IMR-90 (cell line): ENCODE measurements around the gene ZNF432. TPM values are rescaled to one million over a fixed set of nuclear protein-coding genes. Genes with fewer than 3 reads are reported as not detected.

ENCODE experiments used
- ATAC-seq: fragments of 200-7000 bp; cut with Tn5 transposase; 2 replicates; pipeline ENCODE4 v1.9.1; 2020; ENCODE audit warnings: low read depth, mild to moderate bottlenecking, moderate library complexity
- BruUV-seq: library from RNA; stranded (reverse); fragments of 400-500 nt; replicated peaks from 2 replicates; lab custom pipeline; 2021; lab: Mats Ljungman, UMichigan
- CTCF ChIA-PET: fragments of 300-600 bp; formaldehyde crosslinking; extraction: SDS; loops from one replicate; lab custom pipeline; 2021; ENCODE audit warnings: antibody characterized with exemption; lab: Yijun Ruan, JAX
- POLR2A ChIA-PET: fragments of 300-600 bp; sonication (Branson Sonifier 250); formaldehyde crosslinking; loops from one replicate; lab custom pipeline; 2022; ENCODE audit warnings: antibody characterized with exemption; ENCODE audit not compliant: unreplicated experiment; lab: Charles Lee
- DNase-seq: peaks from one replicate; pipeline ENCODE4 v3.0.0; 2013
- H2AFZ ChIP-seq: replicated peaks from 2 replicates; pipeline ENCODE3; 2013; ENCODE audit warnings: low read length, mild to moderate bottlenecking; ENCODE audit not compliant: poor library complexity
- H2AK5ac ChIP-seq: 2 replicates; pipeline ENCODE4 v1.6.1; 2013; ENCODE audit warnings: low read depth, low read length, inconsistent platforms
- H2AK9ac ChIP-seq: replicated peaks from 2 replicates; pipeline ENCODE3; 2013; ENCODE audit warnings: mild to moderate bottlenecking, low read depth, low read length, moderate library complexity; ENCODE audit not compliant: poor library complexity
- H2BK120ac ChIP-seq: 2 replicates; pipeline ENCODE4 v1.6.1; 2013; ENCODE audit warnings: low read depth, low read length, inconsistent platforms
- H2BK15ac ChIP-seq: 3 replicates; pipeline ENCODE4 v1.6.1; 2013; ENCODE audit warnings: low read depth, low read length, inconsistent platforms
- H2BK20ac ChIP-seq: 2 replicates; pipeline ENCODE4 v1.6.1; 2013; ENCODE audit warnings: low read depth, mild to moderate bottlenecking, inconsistent platforms, low read length, moderate library complexity
- H2BK5ac ChIP-seq: 2 replicates; pipeline ENCODE4 v1.6.1; 2013; ENCODE audit warnings: mild to moderate bottlenecking, low read depth, low read length, inconsistent platforms; ENCODE audit not compliant: poor library complexity, severe bottlenecking
- H3K14ac ChIP-seq: replicated peaks from 2 replicates; pipeline ENCODE4 v1.6.1; 2013; ENCODE audit warnings: low read depth, low read length, inconsistent platforms
- H3K18ac ChIP-seq: 2 replicates; pipeline ENCODE4 v1.6.1; 2013; ENCODE audit warnings: low read depth, low read length, control low read depth
- H3K23ac ChIP-seq: 2 replicates; pipeline ENCODE4 v1.6.1; 2013; ENCODE audit warnings: low read depth, low read length, inconsistent platforms
- H3K27ac ChIP-seq: 2 replicates; pipeline ENCODE4 v1.5.1; 2013; ENCODE audit warnings: mild to moderate bottlenecking, control low read depth, low read length; ENCODE audit not compliant: insufficient read depth
- H3K27me3 ChIP-seq: 2 replicates; pipeline ENCODE4 v1.6.1; 2013; ENCODE audit warnings: low read length; ENCODE audit not compliant: control insufficient read depth, insufficient read depth
- H3K36me3 ChIP-seq: 2 replicates; pipeline ENCODE4 v1.6.1; 2013; ENCODE audit warnings: low read length, mixed read lengths; ENCODE audit not compliant: control insufficient read depth, insufficient read depth
- H3K4ac ChIP-seq: 2 replicates; pipeline ENCODE4 v1.6.1; 2013; ENCODE audit warnings: low read depth, low read length, inconsistent platforms
- H3K4me1 ChIP-seq: 2 replicates; pipeline ENCODE4 v1.6.1; 2013; ENCODE audit warnings: low read length, mixed read lengths; ENCODE audit not compliant: control insufficient read depth, insufficient read depth
- H3K4me2 ChIP-seq: 2 replicates; pipeline ENCODE4 v1.6.1; 2013; ENCODE audit warnings: low read depth, mild to moderate bottlenecking, control low read depth, low read length, moderate library complexity
- H3K4me3 ChIP-seq: 2 replicates; pipeline ENCODE4 v1.5.1; 2013; ENCODE audit warnings: low read depth, mild to moderate bottlenecking, control low read depth, low read length, moderate library complexity; ENCODE audit not compliant: insufficient read depth
- H3K56ac ChIP-seq: 2 replicates; pipeline ENCODE4 v1.6.1; 2013; ENCODE audit warnings: low read length, inconsistent platforms; ENCODE audit not compliant: insufficient read depth; ENCODE audit errors: extremely low read depth
- H3K79me1 ChIP-seq, 2 experiments: 2 replicates each; pipeline ENCODE4 v1.6.1; 2013; ENCODE audit warnings: low read length in 2 of 2, inconsistent platforms in 1 of 2, low read depth in 1 of 2
- H3K9ac ChIP-seq: 2 replicates; pipeline ENCODE4 v1.6.1; 2013; ENCODE audit warnings: low read depth, low read length, control low read depth
- H3K9me1 ChIP-seq: 2 replicates; pipeline ENCODE4 v1.6.1; 2013; ENCODE audit warnings: low read length, inconsistent platforms; ENCODE audit not compliant: insufficient read depth
- H3K9me3 ChIP-seq: 2 replicates; pipeline ENCODE4 v1.6.1; 2013; ENCODE audit warnings: low read length; ENCODE audit not compliant: control insufficient read depth, insufficient read depth
- H4K20me1 ChIP-seq: 2 replicates; pipeline ENCODE4 v1.6.1; 2013; ENCODE audit warnings: low read length, inconsistent platforms; ENCODE audit not compliant: insufficient read depth
- H4K5ac ChIP-seq: 2 replicates; pipeline ENCODE4 v1.6.1; 2013; ENCODE audit warnings: mild to moderate bottlenecking, low read depth, low read length, control low read depth
- H4K8ac ChIP-seq, 2 experiments: 2 replicates each; pipeline ENCODE4 v1.6.1; 2013; ENCODE audit warnings: low read depth in 2 of 2, low read length in 2 of 2, control low read depth in 1 of 2, inconsistent platforms in 1 of 2
- H4K91ac ChIP-seq: 2 replicates; pipeline ENCODE4 v1.6.1; 2013; ENCODE audit warnings: low read depth, low read length, inconsistent platforms; ENCODE audit not compliant: insufficient read depth
- RAD21 ChIP-seq: IDR thresholded peaks from 2 replicates; pipeline ENCODE4 v1.6.1; 2012; ENCODE audit warnings: low read length, improper control_type of control experiment
- RCOR1 ChIP-seq: IDR thresholded peaks from 2 replicates; pipeline ENCODE4 v1.6.1; 2012; ENCODE audit warnings: mild to moderate bottlenecking, low read length, improper control_type of control experiment; ENCODE audit not compliant: insufficient replicate concordance
- USF2 ChIP-seq: fragments of 150-350 bp; IDR thresholded peaks from 2 replicates; pipeline ENCODE4 v1.6.1; 2017; ENCODE audit warnings: mild to moderate bottlenecking, antibody characterized with exemption, low read length, low read depth
- WGBS, 2 experiments: methylation state at CpG; one replicate each; pipeline versions ENCODE4 v1.1.5 to v1.1.7; 2013; ENCODE audit warnings: missing lambda C conversion rate in 2 of 2; ENCODE audit not compliant: insufficient read length in 1 of 2; ENCODE audit errors: extremely low coverage in 2 of 2; 5-methylcytosine and 5-hydroxymethylcytosine counted together
- dilution Hi-C: fragments of 300-500 bp; cut with HindIII; formaldehyde crosslinking; loops from one replicate; pipeline ENCODE4 v1.14.3; 2018; ENCODE audit warnings: low sequenced_read_pairs; ENCODE audit not compliant: unreplicated experiment
- in situ Hi-C: fragments of 300-500 bp; cut with MboI; formaldehyde crosslinking; loops from 3 replicates; pipeline ENCODE4 v1.14.3; 2019; ENCODE audit warnings: low sequenced_read_pairs, inconsistent platforms, mixed read lengths
- intact Hi-C: fragments of 100-400 bp; cut with micrococcal nuclease; formaldehyde crosslinking; loops from 2 replicates; pipeline ENCODE4 v1.10.0; 2022
- polyA plus RNA-seq, 3 experiments: library from polyadenylated mRNA; depleted of rRNA; stranded (reverse); fragments of >200 nt; gene quantifications; 2 replicates each; pipeline ENCODE4 v1.2.3, GENCODE V29; 2012; ENCODE audit warnings: low replicate concordance in 1 of 3
- total RNA-seq: library from RNA; depleted of rRNA; stranded (reverse); fragments of >200 nt; gene quantifications from 2 replicates; pipeline ENCODE4 v1.2.3, GENCODE V29; 2012

The ZNF432 gene
- total and polyA plus RNA-seq, 2 of the 4 experiments (the other 2 are of a cell fraction), result 4.5 to 12.4 TPM

- ChIA-PET CTCF (no interaction called here), POLR2A (no interaction called here)
- H3K4me2 ChIP-seq, result peak within 1 kb of the TSS; percentile 87
- peak within 1 kb of the TSS; percentile 98 to 99 for H4K8ac ChIP-seq
- DNase-seq (peak; percentile 80), ATAC-seq (peak; percentile 99)
- no peaks in the 10 kb centered on the region for H3K4me1 ChIP-seq
- peak within 1 kb of the TSS; percentile 89 for H3K23ac ChIP-seq
- peak within 1 kb of the TSS; percentile 92 for H2BK120ac ChIP-seq
- H2BK20ac ChIP-seq, result peak within 1 kb of the TSS; percentile 65
- dilution Hi-C loops, result no loop called here
- no peaks in the 10 kb centered on the region for H4K20me1 ChIP-seq
- H3K27me3 ChIP-seq, result no peaks in the 10 kb centered on the region
- H3K4ac ChIP-seq, result peak within 1 kb of the TSS; percentile 93
- TF ChIP-seq RCOR1 (no peak), USF2 (0 out of 2 replicates have a peak, but pooled peaks have one; percentile 4), RAD21 (peak; percentile 9; the same call in 1 of the 2 replicates)
- H4K5ac ChIP-seq, result peak within 1 kb of the TSS; percentile 98
- peak within 1 kb of the TSS; percentile 94 for H3K9ac ChIP-seq
- H3K56ac ChIP-seq, result peak within 1 kb of the TSS; percentile 78
- peak within 1 kb of the TSS; percentile 100 for H2AFZ ChIP-seq
- peaks cover 1% of the 10 kb centered on the region; the same call in 1 of the 2 replicates for H3K9me3 ChIP-seq
- H3K9me1 ChIP-seq, result no peaks in the 10 kb centered on the region
- intact Hi-C loops, result no loop called here
- peaks cover 7% of the 10 kb centered on the region for H3K36me3 ChIP-seq
- BruUV-seq, result no TSS peak
- in situ Hi-C loops, result no loop called here
- peak within 1 kb of the TSS; percentile 90 for H3K27ac ChIP-seq
- peak within 1 kb of the TSS; percentile 97 for H3K14ac ChIP-seq
- WGBS, 2 experiments, result 0% methylated on average over 16 of the region's 44 CpGs; no CpG with 5 or more reads in 1 of the 2 experiments
- peak within 1 kb of the TSS; percentile 94; the same call in 1 of the 3 replicates for H2BK15ac ChIP-seq
- H2BK5ac ChIP-seq, result peak within 1 kb of the TSS; percentile 88
- H2AK5ac ChIP-seq, result peak within 1 kb of the TSS; percentile 3; the same call in 1 of the 2 replicates
- peak within 1 kb of the TSS; percentile 94 for H4K91ac ChIP-seq
- H3K18ac ChIP-seq, result peak within 1 kb of the TSS; percentile 89
- H3K4me3 ChIP-seq, result peak within 1 kb of the TSS; percentile 98
- H3K79me1 ChIP-seq, result peaks cover 11 to 14% of the 10 kb centered on the region in 2 experiments
- H2AK9ac ChIP-seq, result peak within 1 kb of the TSS; percentile 76
Observed at GRCh38 chr19:52007806-52008557, 40.7 kb downstream of the ZNF432 start, which contains the start of gene ZNF615. Gene ZNF615, minus strand, starts transcription at chr19:52008211. Its CDS starts 4,500 bp downstream, at chr19:52003711.
